NCI-H345 (cell line): Measurements from ENCODE around the gene SLC43A1.
"Not testable (repeated sequence)": the region's sequence is repeated elsewhere in the genome, so short reads cannot be mapped to it uniquely, and the experiment has no call there.

Source experiments
- DNase-seq: peaks from one replicate; lab custom pipeline; 2025; lab: John Stamatoyannopoulos, UW

SLC43A1 gene

DNA sequence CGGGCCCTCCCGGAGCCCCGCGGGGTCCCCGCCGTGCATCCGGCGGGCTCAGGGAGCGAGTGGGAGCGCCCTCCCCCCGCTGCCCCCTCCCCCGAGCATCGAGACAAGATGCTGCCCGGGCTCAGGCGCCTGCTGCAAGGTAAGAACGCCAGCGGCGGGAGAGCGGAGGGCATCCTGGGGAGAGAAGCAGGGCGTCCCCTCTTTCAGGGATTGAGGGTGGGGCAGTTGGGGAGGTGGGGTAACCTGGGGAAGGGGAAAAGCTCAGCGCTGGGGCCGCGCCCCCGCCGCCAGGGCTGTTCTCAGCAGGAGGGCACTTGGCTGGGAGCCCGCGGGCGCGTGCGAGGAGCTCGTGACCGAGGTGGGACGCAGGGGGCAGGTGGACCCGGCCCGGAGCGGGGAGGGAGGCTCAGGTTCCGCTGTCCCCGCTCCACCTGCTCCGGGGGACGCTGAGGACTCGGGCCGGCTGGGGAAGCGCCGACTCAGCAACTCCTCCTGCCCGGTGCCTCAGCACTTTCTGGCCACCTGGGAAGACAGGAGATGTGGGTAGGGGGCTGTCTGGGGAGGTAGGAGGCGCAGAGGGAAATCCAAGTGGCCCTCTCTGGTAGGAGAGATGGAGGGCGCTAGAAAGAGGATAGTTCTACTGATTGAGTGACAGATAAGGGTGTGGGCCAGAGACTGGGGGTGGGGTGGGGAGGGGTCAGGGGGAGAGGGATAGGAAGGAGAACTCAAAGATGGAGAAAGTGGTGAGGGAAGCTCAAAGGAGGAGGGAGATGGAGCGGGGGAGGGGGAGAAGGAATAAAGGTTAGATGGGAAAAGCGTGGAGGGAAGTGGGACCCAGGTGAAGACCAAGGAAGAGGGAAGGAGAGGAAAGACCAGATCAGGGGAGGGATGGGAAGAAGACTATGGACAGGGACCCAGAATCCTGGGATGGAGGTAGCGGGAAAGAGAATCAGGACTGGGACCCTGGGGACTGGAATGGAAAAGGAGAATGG lies 54.4 kb downstream of the SLC43A1 start:
- DNase-seq: peak; percentile 38

- DNase-seq: peak; percentile 53
Measured at GRCh38 chr11:57460022-57460757, 55.3 kb downstream of the SLC43A1 start, which contains the start of gene RTN4RL2. Gene RTN4RL2 (plus strand): TSS chr11:57460528. CDS start chr11:57460866, 338 bp downstream.

- DNase-seq: no peak
Measured at GRCh38 chr11:57459164-57460021, 56.1 kb downstream of the SLC43A1 start.

- DNase-seq: peak; percentile 48
Measured at GRCh38 chr11:57458410-57459163, 56.9 kb downstream of the SLC43A1 start.

- DNase-seq: peak; percentile 28
Measured at GRCh38 chr11:57458060-57458409, 57.5 kb downstream of the SLC43A1 start.

DNA sequence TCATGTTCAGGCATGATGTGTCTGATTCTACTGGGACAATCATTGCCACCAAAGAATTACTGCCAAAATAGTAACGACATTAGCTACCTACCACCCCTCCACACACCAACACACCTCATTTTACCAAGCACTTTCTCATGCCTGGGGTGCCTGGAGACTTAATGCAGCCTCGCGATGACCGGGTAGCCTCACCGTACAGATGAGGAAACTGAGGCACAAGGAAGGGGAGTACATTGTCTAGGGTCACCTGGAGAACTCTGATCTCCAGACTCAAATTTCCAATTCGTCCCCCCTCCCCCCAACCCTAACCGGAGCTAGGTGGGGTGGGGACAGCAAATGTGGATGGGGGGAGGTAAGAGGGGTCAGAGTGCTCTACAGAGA lies 57.9 kb downstream of the SLC43A1 start:
- DNase-seq: no peak

GRCh38 chr11:57456960-57457642 lies 58.4 kb downstream of the SLC43A1 start:
- peak; percentile 76 for DNase-seq

DNA sequence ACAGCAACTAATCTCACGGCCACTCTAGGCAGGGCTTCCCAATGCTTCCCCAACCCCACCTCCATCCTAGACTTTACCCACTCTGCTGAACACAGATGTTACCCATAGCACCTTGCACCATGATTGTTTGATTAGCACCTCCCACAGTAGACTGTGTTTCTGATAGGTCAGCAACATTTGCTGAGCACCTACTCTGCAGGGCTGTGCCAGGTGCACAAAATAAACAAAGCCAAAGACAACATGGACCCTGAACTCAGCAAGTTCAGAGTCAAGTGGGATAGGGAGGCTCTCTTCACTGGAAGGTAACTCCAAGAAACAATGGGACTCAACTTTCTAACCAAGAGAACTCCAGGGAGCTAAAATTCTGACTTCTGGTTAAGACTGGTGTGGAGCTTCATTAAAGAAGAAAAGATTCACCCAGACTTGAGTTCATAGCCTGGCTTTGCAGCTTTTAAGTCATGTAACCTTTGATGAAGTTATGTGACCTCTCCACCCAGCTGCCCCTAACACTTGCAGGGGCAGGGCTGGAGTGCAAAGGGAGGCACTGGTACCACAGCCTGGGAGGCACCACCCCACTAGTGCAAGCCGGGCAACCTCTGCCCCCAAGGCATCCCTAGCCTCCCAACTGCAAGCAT lies 61.8 kb downstream of the SLC43A1 start:
- no peak for DNase-seq

DNA sequence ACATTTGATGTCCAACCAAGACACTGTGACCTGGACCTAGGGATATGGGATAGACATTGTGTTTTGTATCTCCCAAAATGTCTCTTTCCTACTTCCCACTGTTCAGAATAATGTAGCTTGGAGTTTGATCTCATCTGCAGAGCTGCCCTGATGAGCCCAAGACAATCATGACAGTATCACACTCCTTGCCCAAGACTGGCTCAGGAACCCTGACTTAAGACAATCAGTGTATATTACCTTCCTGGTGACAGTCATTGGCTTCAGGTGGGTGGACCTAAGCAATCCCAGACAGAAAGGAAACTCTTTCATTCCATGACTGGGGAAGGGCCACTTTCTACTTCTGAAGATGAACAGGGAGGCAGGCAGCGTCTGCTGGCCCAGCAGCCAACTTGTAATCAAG lies 69.4 kb downstream of the SLC43A1 start:
- DNase-seq: no peak

DNA sequence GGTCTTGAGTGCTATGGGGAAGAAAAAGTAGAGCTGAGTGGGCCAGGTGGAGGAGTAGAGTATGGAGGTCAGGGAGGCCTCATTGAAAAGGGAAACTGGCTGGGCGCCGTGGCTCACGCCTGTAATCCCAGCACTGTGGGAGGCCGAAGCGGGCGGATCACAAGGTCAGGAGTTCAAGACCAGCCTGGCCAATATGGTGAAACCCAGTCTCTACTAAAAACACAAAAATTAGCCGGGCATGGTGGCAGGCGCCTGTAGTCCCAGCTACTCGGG lies 70.4 kb downstream of the SLC43A1 start:
- not testable (repeated sequence) for DNase-seq

GRCh38 chr11:57444362-57445121 lies 71.0 kb downstream of the SLC43A1 start:
- DNase-seq: no peak

- DNase-seq: no peak
Measured at GRCh38 chr11:57440744-57441414, 74.6 kb downstream of the SLC43A1 start.

DNA sequence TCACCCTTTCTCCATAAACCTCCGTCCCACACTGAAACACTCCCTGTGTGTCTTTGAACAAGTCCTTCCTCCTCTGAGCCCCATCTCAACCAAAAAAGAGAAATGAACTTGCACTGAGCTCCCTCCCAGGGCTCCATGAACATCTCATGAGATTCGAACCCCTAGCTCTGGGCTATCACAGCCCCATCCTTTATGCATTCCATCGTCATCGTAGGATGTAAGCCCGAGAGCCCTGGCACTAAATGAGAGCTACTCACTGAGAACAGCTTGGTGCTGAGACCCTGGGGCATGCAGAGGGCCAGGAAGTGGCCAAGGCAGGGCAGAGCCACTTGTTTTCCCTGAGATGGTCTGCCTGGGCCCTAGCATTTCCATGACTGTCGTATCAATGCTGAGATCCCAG lies 75.7 kb downstream of the SLC43A1 start:
- no peak for DNase-seq

DNA sequence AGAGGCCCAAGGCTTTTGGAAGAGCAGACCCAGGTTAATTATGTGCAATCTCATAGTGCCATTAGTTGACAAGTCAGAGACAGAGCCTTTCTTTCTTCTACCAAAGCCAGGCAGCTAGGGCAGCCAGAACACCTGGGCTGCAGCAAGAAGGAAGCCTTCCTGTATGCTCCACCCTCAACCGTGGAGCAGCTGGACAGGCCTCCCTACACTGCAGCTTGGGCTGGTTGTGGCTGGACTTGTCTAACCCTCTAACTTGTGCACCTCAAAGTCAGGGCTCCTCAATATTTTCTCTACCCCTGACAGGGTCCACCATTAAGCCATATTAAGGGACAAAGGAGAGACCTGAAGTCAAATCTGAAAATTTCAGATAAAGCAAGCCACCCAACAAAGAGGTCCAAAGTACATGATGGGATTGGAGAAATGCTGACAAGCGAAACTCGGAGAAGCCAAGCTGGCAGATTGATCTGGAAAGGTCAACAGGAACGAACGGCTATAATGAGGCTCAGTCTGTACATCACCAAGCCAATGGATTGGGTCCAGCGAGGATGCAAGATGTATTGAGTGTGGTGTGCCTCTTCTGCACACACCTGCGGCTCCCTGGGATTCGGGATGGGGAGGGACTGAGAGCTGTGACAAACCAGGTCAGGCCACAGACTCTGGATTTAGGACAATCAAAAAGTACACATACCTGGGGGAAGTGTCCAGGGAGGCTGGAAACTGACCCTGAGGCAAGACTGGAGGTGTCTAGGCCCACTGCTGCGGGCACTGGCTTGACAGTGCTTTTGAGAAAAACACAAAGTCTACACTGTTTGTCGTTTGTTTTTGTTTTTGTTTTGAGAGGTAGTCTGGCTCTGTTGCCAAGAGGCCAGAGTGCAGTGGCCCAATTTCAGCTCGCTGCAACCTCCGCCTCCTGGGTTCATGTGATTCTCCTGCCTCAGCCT lies 76.9 kb downstream of the SLC43A1 start:
- DNase-seq: no peak

GRCh38 chr11:57436031-57436430 lies 79.5 kb downstream of the SLC43A1 start:
- DNase-seq: no peak

GRCh38 chr11:57434640-57435546 lies 80.6 kb downstream of the SLC43A1 start:
- DNase-seq: no peak
